GM23248 (cell line): ENCODE data around the gene CCDC141.

ENCODE experiments used
- EZH2 ChIP-seq: fragments of 200-600 bp; sonication (generic); IDR thresholded peaks from 2 replicates; pipeline ENCODE4 v1.6.1; 2018; ENCODE audit warnings: antibody characterized with exemption, mild to moderate bottlenecking; ENCODE audit not compliant: insufficient read depth, poor library complexity, severe bottlenecking
- EZH2phosphoT487 ChIP-seq: fragments of 200-600 bp; sonication (generic); IDR thresholded peaks from 2 replicates; pipeline ENCODE4 v1.6.1; 2018; ENCODE audit warnings: antibody characterized with exemption, moderate library complexity, mild to moderate bottlenecking, low read depth; ENCODE audit not compliant: insufficient read depth

DNA sequence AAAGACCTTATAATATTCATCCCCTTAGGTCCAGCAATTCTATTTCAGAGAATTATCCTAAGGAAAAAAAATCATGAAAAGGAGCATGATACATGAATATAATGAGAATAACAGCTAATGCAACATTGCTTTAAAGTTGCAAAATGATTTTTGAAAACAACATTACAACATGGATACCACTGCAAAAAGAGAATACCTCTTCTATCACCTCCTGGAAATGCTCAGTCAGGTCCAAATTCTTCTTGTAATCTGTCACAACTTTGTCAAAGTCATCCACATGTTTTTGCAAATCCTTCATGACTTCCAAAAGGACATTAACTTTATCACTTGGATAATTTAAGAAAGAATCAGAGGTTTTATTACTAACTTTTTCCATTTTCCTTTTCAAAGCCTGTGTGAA is 194.8 kb downstream of the CCDC141 start:
- no peak for TF ChIP-seq EZH2phosphoT487
- no peak for TF ChIP-seq EZH2
